T-helper 1 cell (primary cell): ENCODE data around the gene EPB41L4A.

Experiments used
- DNase-seq, 5 donors: peaks; one replicate each; pipeline ENCODE4 v3.0.0-alpha.2; 2012 to 2020

EPB41L4A gene

DNA sequence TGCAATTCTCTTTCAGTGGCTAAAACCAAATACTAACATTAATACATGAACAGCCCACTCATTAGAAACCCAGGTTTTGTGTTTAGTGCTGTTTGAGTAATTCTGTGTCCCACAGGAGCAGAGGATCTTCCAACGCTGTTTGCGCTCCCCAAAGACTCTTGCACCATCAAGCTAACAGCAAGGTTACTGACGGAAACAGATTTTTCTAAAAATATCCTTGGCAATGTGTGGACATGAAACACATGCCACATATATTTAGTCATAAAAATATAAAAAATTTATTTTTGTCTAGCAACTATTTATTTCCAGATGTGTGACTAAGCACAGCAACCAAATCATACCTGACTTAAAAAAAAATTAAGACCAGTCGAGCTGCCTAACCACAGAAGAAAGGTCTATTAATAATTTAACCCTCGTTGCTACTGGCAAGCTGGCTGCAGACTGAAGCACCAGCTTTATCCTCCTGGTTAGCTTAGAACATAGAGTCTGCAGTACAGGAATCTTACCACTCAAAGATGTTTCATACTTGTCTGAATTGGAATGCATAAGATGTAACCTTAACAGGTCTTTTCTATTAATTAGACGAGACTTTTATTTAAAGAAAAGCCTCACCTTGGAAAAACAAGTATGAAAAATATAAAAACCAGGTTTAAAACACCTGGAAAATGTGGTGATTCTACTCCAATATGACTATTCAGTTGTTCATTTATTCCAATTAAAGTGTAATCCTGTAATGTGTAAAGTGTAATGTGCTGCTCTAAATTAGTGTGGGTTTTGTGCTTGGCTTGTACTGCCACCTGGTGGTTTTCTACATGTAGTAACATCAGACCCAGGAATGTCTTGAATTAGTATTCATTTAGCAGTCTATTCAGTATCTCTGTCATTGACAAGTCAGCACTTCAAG lies 272.5 kb downstream of the EPB41L4A start:
- DNase-seq, result peak in 4 of 5 donors; percentile 23 to 61 (median 38)

DNA sequence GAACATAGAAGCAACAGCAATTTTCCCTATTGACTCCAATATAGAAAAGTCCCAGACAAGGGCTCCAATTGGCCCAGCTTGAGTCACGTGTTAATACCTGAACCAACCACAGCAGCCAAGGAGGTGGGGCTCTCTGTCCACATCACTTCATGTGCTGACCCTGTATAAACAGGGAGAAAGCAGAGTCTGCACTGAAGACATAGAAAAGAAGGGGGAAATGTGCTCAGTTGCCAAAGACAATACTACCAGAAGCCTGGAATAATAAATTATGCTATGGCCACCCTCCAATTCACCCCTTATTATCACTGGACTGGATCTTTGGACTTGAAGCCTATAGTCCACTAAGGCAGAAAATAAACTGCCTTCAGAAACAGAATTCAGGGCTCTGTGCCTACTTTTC lies 275.4 kb downstream of the EPB41L4A start:
- no peak for DNase-seq

DNA sequence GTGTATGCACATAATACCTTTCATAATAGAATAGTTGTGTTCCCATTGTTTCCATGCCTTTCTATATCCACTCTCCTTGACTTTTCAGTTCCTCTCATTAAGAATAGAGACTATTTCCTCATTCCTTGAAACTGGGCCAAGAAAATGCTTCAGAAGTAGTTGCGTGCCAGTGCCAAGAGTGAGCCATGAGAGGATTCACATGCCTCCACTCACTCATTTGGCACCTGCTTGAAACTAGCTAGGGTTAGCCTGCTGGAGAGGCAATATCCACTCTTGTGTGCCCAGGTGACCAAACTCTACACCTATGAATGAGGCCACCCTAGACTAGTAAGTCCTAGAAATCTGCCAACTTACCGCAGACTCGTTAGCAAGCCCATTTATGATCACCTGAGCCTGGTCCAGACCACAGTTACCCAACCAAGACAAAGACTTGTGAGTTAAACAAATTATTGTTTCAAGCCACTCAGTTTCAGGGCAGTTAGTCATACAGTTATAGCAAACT lies 276.3 kb downstream of the EPB41L4A start:
- no peak for DNase-seq

DNA sequence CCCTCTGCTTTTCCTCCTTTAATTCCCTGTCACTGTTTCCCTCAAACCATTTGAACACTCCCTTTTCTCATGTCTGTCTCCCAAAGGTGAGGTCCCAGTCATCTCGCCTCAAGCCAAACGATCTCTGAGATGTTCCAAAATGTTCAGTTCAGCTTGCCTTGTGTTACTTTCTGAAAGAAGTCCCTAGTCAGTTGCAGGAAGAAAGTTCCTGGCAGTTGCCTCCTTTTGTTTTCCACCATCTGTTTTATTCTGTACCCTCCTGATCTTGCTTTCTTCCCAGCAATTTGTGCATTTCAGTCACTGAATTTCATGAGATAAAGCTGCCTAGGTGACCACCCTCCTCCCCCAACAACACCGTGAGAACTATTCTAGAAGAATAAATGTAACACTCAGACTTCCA lies 277.5 kb downstream of the EPB41L4A start:
- no peak for DNase-seq

DNA sequence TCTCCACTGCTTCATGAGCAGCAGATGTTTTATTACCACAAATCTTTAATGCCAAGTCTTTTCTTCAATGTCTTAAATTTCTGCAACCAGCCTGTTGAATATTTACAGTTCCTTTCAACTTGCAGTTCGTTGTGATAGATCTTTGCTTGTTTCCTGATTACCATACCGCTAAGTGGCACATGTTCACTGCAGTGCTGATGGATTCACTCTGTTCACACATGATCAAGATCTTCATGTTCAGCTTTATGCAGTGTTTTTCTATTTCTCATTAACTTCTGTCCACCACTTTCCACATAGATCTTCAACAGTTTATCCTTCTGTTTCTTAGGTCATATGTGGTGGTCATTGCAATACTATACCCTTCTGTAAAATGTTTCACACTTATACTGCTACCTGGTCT lies 280.6 kb downstream of the EPB41L4A start:
- DNase-seq, result no peak

DNA sequence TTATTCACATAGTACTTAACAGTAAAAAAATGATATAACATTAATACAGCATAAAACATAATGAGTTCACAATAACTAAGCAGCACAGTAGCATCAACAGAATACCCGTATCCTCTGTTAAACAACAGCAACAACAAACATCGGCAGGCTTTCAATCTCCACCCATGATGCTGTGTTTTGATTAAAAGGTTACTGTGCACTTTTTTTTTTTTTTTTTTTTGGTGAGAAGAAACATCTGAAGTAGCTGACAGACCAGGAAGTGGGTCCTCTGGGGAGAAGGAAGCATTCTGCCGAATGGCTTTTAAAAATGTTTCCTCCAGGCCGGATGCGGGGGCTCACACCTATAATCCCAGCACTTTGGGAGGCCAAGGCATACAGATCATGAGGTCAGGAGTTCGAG lies 282.3 kb downstream of the EPB41L4A start:
- DNase-seq, result no peak

DNA sequence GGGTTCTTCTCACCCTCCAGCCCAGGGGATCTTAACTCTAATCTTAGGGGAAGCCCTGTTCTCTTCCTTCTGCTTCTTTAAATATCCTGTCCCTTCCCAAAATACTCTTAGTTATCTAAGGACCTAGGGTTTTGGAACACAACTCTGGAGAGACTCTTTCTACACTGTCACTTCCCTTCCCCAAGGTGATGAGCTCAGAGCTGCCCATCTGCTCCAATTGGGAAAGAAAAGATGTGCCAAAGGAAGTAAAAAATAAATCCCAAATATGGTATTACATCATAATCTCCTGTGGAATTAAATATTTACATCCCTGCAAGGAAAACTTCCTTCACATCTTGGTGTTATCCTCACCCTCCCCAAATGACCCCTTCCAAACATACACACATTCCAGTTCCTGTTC lies 291.2 kb downstream of the EPB41L4A start:
- no peak for DNase-seq

DNA sequence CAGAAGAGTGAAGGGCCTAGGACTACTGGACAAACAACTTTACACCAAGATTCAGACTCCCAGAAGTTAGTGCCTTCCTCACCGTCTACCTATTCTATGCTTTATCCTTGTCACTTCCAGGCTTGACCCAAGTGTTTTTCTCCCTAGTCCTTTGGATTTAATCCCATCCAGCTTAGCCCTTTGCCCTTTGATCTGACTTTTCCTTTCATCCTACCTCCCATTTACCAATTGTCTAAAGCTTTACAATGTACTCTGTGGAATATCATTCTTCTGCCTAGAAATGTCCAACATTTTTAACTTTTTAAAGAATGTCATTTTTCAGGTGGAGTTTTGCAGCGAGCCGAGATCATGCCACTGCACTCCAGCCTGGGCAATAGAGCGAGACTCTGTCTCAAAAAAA lies 292.1 kb downstream of the EPB41L4A start:
- no peak for DNase-seq

DNA sequence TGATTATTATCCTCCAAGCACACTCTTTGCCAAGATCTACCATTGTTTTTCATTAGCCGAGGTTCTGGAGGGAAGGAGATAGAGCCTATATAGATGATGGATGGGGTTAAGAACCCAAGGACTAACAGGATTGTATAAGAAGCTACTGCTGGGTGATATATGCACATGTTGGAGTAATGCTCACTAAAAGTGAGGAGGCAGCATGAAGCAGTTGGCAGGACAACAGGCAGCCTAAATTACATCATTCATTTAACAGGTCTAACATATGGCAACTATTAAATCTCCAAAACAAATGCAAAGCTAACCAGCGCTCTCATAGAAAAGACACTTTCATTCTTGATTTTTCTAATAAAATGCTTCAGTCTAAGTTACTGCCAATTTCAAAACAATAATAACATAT lies 293.2 kb downstream of the EPB41L4A start:
- DNase-seq, result no peak

DNA sequence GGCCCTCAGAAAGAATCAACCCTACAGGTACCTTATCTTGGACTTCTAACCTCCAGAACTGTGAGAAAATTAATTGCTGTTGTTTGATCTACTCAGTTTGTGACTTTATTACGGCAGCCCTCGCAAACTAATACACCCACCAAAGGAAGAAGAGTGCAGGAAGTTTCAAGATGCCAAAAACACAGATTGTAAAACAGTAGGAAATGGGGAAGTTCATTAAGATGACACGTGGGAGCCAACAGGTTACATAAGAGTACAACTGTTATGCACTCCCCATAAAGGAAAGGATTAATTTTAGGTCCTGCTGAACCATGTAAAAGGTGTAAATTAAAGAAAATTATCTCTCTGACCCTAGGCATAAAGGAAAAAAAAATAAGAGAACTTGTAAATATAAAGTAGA lies 294.3 kb downstream of the EPB41L4A start:
- no peak for DNase-seq

DNA sequence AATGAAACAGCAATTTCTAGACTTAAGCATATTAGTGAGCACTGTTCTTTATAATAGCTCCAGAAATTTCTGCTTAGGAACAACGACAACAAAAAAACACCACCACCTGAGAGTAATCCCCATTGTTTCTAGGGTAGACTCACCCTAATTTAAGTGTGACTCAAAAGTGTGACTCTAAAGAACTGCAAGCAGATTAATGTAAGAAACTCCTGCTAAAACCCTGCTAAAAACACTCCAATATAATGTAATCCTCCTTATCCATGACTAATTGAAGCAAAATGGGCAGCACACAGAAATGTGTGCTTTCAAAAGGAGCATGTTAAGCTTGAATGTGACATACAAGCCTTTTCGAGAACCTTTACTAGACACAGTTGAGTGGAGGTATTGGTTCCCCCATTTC lies 296.0 kb downstream of the EPB41L4A start:
- DNase-seq, result no peak

DNA sequence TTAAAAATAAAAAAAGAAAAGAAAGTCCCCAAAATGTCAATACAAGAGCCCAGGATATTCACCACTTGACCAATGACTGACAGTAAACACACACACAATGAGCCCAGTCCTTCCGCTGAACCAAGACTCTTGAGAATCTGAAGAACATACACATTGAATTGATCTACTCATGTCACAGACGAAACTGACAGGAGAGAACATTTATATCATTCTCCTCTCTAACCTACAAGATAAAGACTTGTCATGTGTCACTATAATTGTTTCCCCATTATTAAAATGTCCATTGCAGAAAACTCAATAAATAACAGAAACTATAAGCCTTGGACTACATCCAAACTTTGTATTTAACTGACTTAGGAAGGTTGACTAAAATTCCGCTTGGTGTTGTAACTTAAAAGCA lies 296.7 kb downstream of the EPB41L4A start:
- DNase-seq, result no peak

DNA sequence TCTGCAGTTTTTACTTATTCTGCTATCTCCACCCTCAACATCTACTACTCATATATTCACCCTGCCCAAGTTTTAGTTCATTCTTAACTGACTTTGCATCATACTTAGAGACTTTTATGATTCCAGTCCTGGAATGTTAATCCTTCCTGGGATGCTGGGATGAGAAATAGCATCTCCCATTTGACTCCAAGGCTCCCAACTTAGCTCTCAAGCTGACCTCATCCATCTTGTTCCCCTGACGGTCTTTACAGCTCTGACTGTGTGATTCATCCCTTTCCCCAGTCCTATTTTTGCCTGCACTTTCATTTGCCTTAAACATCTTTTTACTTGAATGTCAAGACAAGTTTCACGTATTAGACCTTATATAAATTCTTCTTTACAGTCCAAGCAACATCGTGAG lies 297.8 kb downstream of the EPB41L4A start:
- no peak for DNase-seq

DNA sequence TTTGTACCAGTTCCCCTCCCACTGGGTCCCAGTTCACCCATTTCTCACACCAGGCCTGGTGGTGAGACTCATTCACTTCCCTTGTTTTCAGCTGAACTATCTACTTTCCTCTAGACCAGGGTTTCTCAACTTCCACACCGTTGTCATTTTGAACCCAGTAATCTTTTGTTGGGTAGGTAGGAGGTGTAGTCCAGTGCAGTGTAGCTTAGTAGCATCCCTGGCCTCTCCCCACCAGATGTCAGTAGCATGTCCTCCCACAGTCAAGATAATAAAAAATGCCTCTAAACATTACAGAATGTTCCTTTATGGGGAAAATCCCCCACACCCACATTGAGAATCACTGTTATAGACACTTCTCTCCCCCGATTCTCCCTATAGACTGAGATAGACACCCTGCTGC lies 299.1 kb downstream of the EPB41L4A start:
- DNase-seq, result no peak

DNA sequence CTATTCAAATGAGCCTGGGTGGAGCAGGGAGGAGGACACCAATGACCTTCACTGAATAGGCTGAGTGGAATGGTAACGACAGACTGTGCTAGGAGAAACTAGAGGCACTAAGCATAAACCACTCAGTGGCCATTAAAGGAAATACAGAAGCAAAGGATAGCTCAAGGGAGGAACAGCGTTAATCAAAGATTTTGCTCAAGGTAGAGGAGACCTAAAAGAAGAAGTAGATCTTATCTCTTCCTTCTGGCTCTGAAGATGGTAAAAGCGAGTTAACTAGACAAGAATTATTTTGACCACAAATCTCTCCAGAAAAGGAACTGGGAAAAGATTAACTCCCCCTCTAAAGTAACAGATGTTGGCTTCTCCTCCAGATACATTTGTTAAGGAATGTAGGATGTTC lies 299.6 kb downstream of the EPB41L4A start:
- no peak for DNase-seq

DNA sequence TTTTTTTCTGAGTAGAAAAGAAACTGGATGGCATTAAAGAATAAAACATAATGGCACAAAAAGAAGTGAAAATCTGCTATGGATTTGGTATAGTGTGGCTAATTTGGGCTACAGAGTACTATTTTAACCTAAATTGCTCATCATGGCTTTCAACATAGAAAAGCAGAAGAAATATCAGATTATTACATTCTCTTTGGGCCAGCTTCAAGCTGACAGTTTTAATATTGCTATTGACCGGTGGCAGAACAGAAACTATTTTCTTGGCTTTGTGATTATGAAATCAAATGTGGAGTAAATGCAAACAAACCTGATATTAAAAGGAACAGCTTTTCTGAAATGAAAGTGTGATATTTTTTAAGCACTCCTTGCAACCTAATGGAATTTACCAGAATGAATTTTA lies 301.5 kb downstream of the EPB41L4A start:
- DNase-seq, result no peak

DNA sequence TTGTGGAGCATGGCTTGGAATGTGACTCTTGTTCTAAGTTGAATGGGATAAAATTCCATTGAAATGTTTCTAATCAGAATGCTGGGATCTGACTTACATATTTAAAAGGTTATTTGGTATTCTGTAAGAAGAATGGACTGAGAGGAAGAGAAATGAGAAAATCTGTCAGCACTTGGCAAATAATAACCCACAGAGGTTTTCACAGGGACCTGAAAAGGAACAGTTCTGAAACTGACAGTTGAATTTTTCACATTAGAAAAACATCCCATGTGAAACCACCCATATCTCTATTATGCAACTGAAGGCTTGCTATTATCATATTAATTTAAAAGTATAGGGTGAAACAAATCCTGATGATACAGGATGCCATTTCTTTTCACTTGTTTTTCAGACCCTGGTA lies 302.7 kb downstream of the EPB41L4A start:
- no peak for DNase-seq

DNA sequence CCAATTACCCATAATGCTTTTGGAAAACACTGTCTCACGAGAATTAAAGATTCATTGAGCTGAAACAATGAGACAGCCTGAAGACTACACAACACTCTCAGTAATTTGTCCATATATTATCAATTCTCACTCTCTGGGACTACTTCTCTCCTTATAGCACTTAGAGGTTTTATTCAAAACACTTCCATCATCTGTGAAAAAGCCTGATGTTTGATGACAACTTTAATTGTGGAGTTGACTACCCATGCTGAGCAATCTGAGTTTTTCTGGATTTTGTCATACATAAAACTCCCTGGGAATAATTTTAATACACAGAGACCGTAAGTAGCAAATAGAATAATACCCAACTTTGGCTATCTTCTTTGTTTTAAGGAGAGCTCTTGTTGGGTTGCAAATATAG lies 305.5 kb downstream of the EPB41L4A start:
- no peak for DNase-seq
